ENCODE measurements around the gene THRB. TPM values are rescaled to one million over a fixed set of nuclear protein-coding genes. Genes with fewer than 3 reads are reported as not detected.
A peak's percentile ranks its signal among the peaks of the same experiment; 100 is the strongest.

THRB gene
- total and polyA plus RNA-seq, 9 of the 15 experiments (the other 6 are each of a cell fraction or from before 2014, with no cell fraction given): 1.7 to 14.9 (median 6.9) TPM

GRCh38 chr3:24495326-24495994 is 810 bp upstream of the THRB start (continued):
- TF ChIP-seq TCF7 (IDR thresholded peaks at IDR 0.05; ENCODE audit: borderline replicate concordance) (peak; percentile 58; the same call in 1 of the 2 replicates), ELF4 (CRISPR knock-in tag; IDR thresholded peaks at IDR 0.05) (peak; percentile 76; the same call in 1 of the 2 replicates), RBM34 (IDR thresholded peaks at IDR 0.05; ENCODE audit: borderline replicate concordance, insufficient read depth, low read length) (no peak), RBM22 (IDR thresholded peaks at IDR 0.05; ENCODE audit: low read depth, low read length, poor library complexity, severe bottlenecking) (no peak), RBFOX2 (IDR thresholded peaks at IDR 0.05; ENCODE audit: low read depth, low read length) (peak; percentile 95), BHLHE40 (IDR thresholded peaks at IDR 0.05; ENCODE audit: low read length) (peak; percentile 81), GABPB1 (CRISPR knock-in tag; IDR thresholded peaks at IDR 0.05) (peak; percentile 44; the same call in 1 of the 2 replicates), ZNF639 (CRISPR knock-in tag; conservative IDR thresholded peaks at IDR 0.05 in 1 of 2, IDR thresholded peaks at IDR 0.05 in 1 of 2) (peak in 1 of 2 experiments; percentile 73; a peak in 2 of 4 replicates), ZKSCAN8 (CRISPR knock-in tag; IDR thresholded peaks at IDR 0.05) (0 out of 2 replicates have a peak, but pooled peaks have one; percentile 21), ZBTB1 (CRISPR knock-in tag; IDR thresholded peaks at IDR 0.05; ENCODE audit: borderline replicate concordance, low read depth) (peak; percentile 98), CHCHD3 (CRISPR knock-in tag; IDR thresholded peaks at IDR 0.05) (no peak), KLF1 (tag; IDR thresholded peaks at IDR 0.05) (0 out of 2 replicates have a peak, but pooled peaks have one; percentile 31), POLR2AphosphoS5 (IDR thresholded peaks at IDR 0.05; ENCODE audit: control insufficient read depth, insufficient read depth, low read depth, low read length) (peak; percentile 97), TBL1XR1 (IDR thresholded peaks at IDR 0.05; ENCODE audit: low read length in 2 of 2) (no peak), PML (IDR thresholded peaks at IDR 0.05; ENCODE audit: low read length) (peak; percentile 89), SRSF9 (IDR thresholded peaks at IDR 0.05; ENCODE audit: borderline replicate concordance, low read depth, low read length) (no peak), KDM4B (IDR thresholded peaks at IDR 0.05; ENCODE audit: borderline replicate concordance in 2 of 2, low read depth in 1 of 2) (peak in 1 of 2 experiments; percentile 82; a peak in 2 of 4 replicates), MTA3 (IDR thresholded peaks at IDR 0.05; ENCODE audit: borderline replicate concordance) (peak; percentile 39; the same call in 1 of the 2 replicates), HMGN3 (IDR thresholded peaks at IDR 0.05; ENCODE audit: borderline replicate concordance, extremely low read depth, insufficient read length, low read depth, low read length) (peak; percentile 90), HNRNPL (IDR thresholded peaks at IDR 0.05; ENCODE audit: low read depth, low read length) (peak; percentile 98), UBTF (IDR thresholded peaks at IDR 0.05; ENCODE audit: borderline replicate concordance in 1 of 2, low read depth in 2 of 2, low read length in 2 of 2) (peak in 1 of 2 experiments; percentile 74; a peak in 3 of 4 replicates)
- TF ChIP-seq, protein P1, sequence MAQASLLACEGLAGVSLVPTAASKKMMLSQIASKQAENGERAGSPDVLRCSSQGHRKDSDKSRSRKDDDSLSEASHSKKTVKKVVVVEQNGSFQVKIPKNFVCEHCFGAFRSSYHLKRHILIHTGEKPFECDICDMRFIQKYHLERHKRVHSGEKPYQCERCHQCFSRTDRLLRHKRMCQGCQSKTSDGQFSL (CRISPR knock-in tag; IDR thresholded peaks at IDR 0.05): peak; percentile 79; the same call in 1 of the 2 replicates
- TF ChIP-seq, protein P1 (tag; IDR thresholded peaks at IDR 0.05): no peak

Measured in K562 (cell line).